ENCODE data around the gene C4orf50. TPM values are rescaled to one million over a fixed set of nuclear protein-coding genes. Genes with fewer than 3 reads are reported as not detected.

Gene C4orf50
- total and polyA plus RNA-seq, 2 of the 4 experiments (the other 2 are of a cell fraction), result not detected

- Histone ChIP-seq H4K20me1 (ENCODE audit: insufficient read depth, low read length) (peaks cover 3% of the 10 kb centered on the region), H2BK5ac (ENCODE audit: low read depth, low read length, poor library complexity, severe bottlenecking) (no peak overlapping the region), H3K23ac (ENCODE audit: low read depth, low read length) (no peak overlapping the region), H4K91ac (ENCODE audit: insufficient read depth, low read depth, low read length) (no peak overlapping the region), H3K27me3 (ENCODE audit: control insufficient read depth, insufficient read depth, low read length) (peaks cover 6% of the 10 kb centered on the region), H3K4ac (ENCODE audit: low read depth, low read length) (no peak overlapping the region), H3K27ac (ENCODE audit: insufficient read depth, low read length) (no peak overlapping the region), H3K36me3 (ENCODE audit: control insufficient read depth, insufficient read depth, low read length) (no peaks in the 10 kb centered on the region), H3K14ac (replicated peaks; ENCODE audit: low read depth, low read length) (no peak overlapping the region), H3K9ac (ENCODE audit: low read depth, low read length) (no peak overlapping the region), H4K8ac (ENCODE audit: low read depth in 2 of 2, low read length in 2 of 2) (no peak overlapping the region), H4K5ac (ENCODE audit: low read depth, low read length) (no peak overlapping the region), H3K18ac (ENCODE audit: low read depth, low read length) (no peak overlapping the region), H2BK120ac (ENCODE audit: low read depth, low read length) (no peak overlapping the region), H2AFZ (replicated peaks; ENCODE audit: low read length, poor library complexity) (no peak overlapping the region), H3K9me1 (ENCODE audit: insufficient read depth, low read length) (no peaks in the 10 kb centered on the region), H2AK9ac (replicated peaks; ENCODE audit: low read depth, low read length, poor library complexity) (no peak overlapping the region), H2BK15ac (ENCODE audit: low read depth, low read length) (no peak overlapping the region), H3K4me1 (ENCODE audit: control insufficient read depth, insufficient read depth, low read length) (no peaks in the 10 kb centered on the region), H3K79me1 (ENCODE audit: low read depth in 1 of 2, low read length in 2 of 2) (no peaks in the 10 kb centered on the region), H3K4me2 (ENCODE audit: low read depth, low read length) (no peak overlapping the region), H3K9me3 (ENCODE audit: control insufficient read depth, insufficient read depth, low read length) (no peaks in the 10 kb centered on the region), H3K4me3 (ENCODE audit: insufficient read depth, low read depth, low read length) (no peak overlapping the region), H2BK20ac (ENCODE audit: low read depth, low read length) (no peak overlapping the region), H2AK5ac (ENCODE audit: low read depth, low read length) (no peak overlapping the region), H3K56ac (ENCODE audit: extremely low read depth, insufficient read depth, low read length) (no peak overlapping the region)
- 88% methylated on average over 1 of the region's 3 CpGs; no CpG with 5 or more reads in 1 of the 2 experiments for WGBS, 2 experiments (ENCODE audit: extremely low coverage in 2 of 2, insufficient read length in 1 of 2)
- TF ChIP-seq, protein P1, sequence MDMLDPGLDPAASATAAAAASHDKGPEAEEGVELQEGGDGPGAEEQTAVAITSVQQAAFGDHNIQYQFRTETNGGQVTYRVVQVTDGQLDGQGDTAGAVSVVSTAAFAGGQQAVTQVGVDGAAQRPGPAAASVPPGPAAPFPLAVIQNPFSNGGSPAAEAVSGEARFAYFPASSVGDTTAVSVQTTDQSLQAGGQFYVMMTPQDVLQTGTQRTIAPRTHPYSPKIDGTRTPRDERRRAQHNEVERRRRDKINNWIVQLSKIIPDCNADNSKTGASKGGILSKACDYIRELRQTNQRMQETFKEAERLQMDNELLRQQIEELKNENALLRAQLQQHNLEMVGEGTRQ (IDR thresholded peaks at IDR 0.05; ENCODE audit: low read depth, low read length), result no peak
- no peak for TF ChIP-seq SMC3 (IDR thresholded peaks at IDR 0.05; ENCODE audit: low read depth, low read length)
- no peak for TF ChIP-seq POLR2A (IDR thresholded peaks at IDR 0.05; ENCODE audit: low read depth, low read length)
- TF ChIP-seq CHD1 (IDR thresholded peaks at IDR 0.05; ENCODE audit: low read depth, low read length), result no peak
- no peak for TF ChIP-seq MAFK (IDR thresholded peaks at IDR 0.05; ENCODE audit: low read depth, low read length)
- TF ChIP-seq RAD21 (IDR thresholded peaks at IDR 0.05; ENCODE audit: low read length), result no peak
- TF ChIP-seq RFX5 (IDR thresholded peaks at IDR 0.05; ENCODE audit: low read depth, low read length), result no peak
- TF ChIP-seq BHLHE40 (IDR thresholded peaks at IDR 0.05; ENCODE audit: low read depth, low read length), result no peak
- TF ChIP-seq FOS (IDR thresholded peaks at IDR 0.05; ENCODE audit: low read depth, low read length), result no peak
- BruUV-seq (replicated peaks), result no TSS peak
- intact Hi-C loops (cut with micrococcal nuclease), result no loop called here
- in situ Hi-C loops (cut with MboI; ENCODE audit: low sequenced_read_pairs), result no loop called here
- CTCF ChIA-PET, result no interaction called here
- DNase-seq, result no peak
- POLR2A ChIA-PET (ENCODE audit: unreplicated experiment), result no interaction called here
- ATAC-seq (ENCODE audit: low read depth), result no peak
- dilution Hi-C loops (cut with HindIII; ENCODE audit: low sequenced_read_pairs, unreplicated experiment), result no loop called here
Measured at GRCh38 chr4:5882947-5883346, 135.3 kb downstream of the C4orf50 start.

All from IMR-90 (cell line).